GM21381 (cell line): Measurements from ENCODE around the gene MEIS2.

ENCODE experiments used
- ATAC-seq: cut with Tn5 transposase; IDR thresholded peaks from one replicate; pipeline ENCODE4 v1.9.1; 2021; ENCODE audit warnings: mild to moderate bottlenecking, moderate library complexity; ENCODE audit not compliant: unreplicated experiment

The MEIS2 gene

GRCh38 chr15:36904715-36905114 is 195.6 kb downstream of the MEIS2 start:
- ATAC-seq, result no peak

- ATAC-seq, result no peak
These were observed 196.3 kb downstream of the MEIS2 start for GRCh38 chr15:36903922-36904556.

GRCh38 chr15:36903195-36903594 is 197.2 kb downstream of the MEIS2 start:
- no peak for ATAC-seq

- ATAC-seq, result no peak
These were observed 199.3 kb downstream of the MEIS2 start for GRCh38 chr15:36901012-36901411.

- ATAC-seq, result no peak
These were observed 200.7 kb downstream of the MEIS2 start for GRCh38 chr15:36899696-36900095.

GRCh38 chr15:36898536-36899126 is 201.7 kb downstream of the MEIS2 start:
- no peak for ATAC-seq

- ATAC-seq, result no peak
These were observed 202.5 kb downstream of the MEIS2 start for GRCh38 chr15:36897834-36898233.

GRCh38 chr15:36896949-36897348 is 203.4 kb downstream of the MEIS2 start:
- no peak for ATAC-seq

- no peak for ATAC-seq
These were observed 206.3 kb downstream of the MEIS2 start for GRCh38 chr15:36894075-36894474.

GRCh38 chr15:36893276-36893675 is 207.1 kb downstream of the MEIS2 start:
- no peak for ATAC-seq

GRCh38 chr15:36888011-36888992 is 212.0 kb downstream of the MEIS2 start:
- no peak for ATAC-seq

GRCh38 chr15:36887214-36887961 is 213.0 kb downstream of the MEIS2 start:
- ATAC-seq, result no peak

- no peak for ATAC-seq
These were observed 213.6 kb downstream of the MEIS2 start for GRCh38 chr15:36886701-36887100.

- ATAC-seq, result no peak
These were observed 214.2 kb downstream of the MEIS2 start for GRCh38 chr15:36886191-36886590.

- no peak for ATAC-seq
These were observed 214.6 kb downstream of the MEIS2 start for GRCh38 chr15:36885771-36886170.

- no peak for ATAC-seq
These were observed 215.3 kb downstream of the MEIS2 start for GRCh38 chr15:36884936-36885635.

- no peak for ATAC-seq
These were observed 215.9 kb downstream of the MEIS2 start for GRCh38 chr15:36884518-36884875.

- peak; percentile 82 for ATAC-seq
These were observed 216.4 kb downstream of the MEIS2 start for GRCh38 chr15:36883713-36884517.

GRCh38 chr15:36882487-36883131 is 217.7 kb downstream of the MEIS2 start:
- ATAC-seq, result no peak
